ENCODE data around the gene APAF1.

Gene APAF1

GRCh38 chr12:98736352-98737321 is 91.5 kb downstream of the APAF1 start:
- no peak overlapping the region for H3K4me3 ChIP-seq (ENCODE audit: control insufficient read depth, low read depth, low read length)
- DNase-seq (ENCODE audit: low read depth), result no peak
- no peak for TF ChIP-seq CTCF (conservative IDR thresholded peaks at IDR 0.05; ENCODE audit: control insufficient read depth, insufficient read depth, low read depth, low read length)

- no peak overlapping the region for H3K4me3 ChIP-seq (ENCODE audit: control insufficient read depth, low read depth, low read length)
- no peak for TF ChIP-seq CTCF (conservative IDR thresholded peaks at IDR 0.05; ENCODE audit: control insufficient read depth, insufficient read depth, low read depth, low read length)
- DNase-seq (ENCODE audit: low read depth), result no peak
Measured at GRCh38 chr12:98737322-98737712, 92.2 kb downstream of the APAF1 start.

- DNase-seq (ENCODE audit: low read depth), result no peak
- TF ChIP-seq CTCF (conservative IDR thresholded peaks at IDR 0.05; ENCODE audit: control insufficient read depth, insufficient read depth, low read depth, low read length), result no peak
- H3K4me3 ChIP-seq (ENCODE audit: control insufficient read depth, low read depth, low read length), result no peak overlapping the region
Measured at GRCh38 chr12:98738002-98738401, 92.9 kb downstream of the APAF1 start.

GRCh38 chr12:98738539-98738938 is 93.4 kb downstream of the APAF1 start:
- no peak overlapping the region for H3K4me3 ChIP-seq (ENCODE audit: control insufficient read depth, low read depth, low read length)
- TF ChIP-seq CTCF (conservative IDR thresholded peaks at IDR 0.05; ENCODE audit: control insufficient read depth, insufficient read depth, low read depth, low read length), result no peak
- DNase-seq (ENCODE audit: low read depth), result no peak

GRCh38 chr12:98740751-98741150 is 95.7 kb downstream of the APAF1 start:
- DNase-seq (ENCODE audit: low read depth), result no peak
- no peak for TF ChIP-seq CTCF (conservative IDR thresholded peaks at IDR 0.05; ENCODE audit: control insufficient read depth, insufficient read depth, low read depth, low read length)
- no peak overlapping the region for H3K4me3 ChIP-seq (ENCODE audit: control insufficient read depth, low read depth, low read length)

GRCh38 chr12:98741196-98741555 is 96.1 kb downstream of the APAF1 start:
- no peak overlapping the region for H3K4me3 ChIP-seq (ENCODE audit: control insufficient read depth, low read depth, low read length)
- DNase-seq (ENCODE audit: low read depth), result peak; percentile 38
- TF ChIP-seq CTCF (conservative IDR thresholded peaks at IDR 0.05; ENCODE audit: control insufficient read depth, insufficient read depth, low read depth, low read length), result no peak
